ENCODE measurements around the gene SEC16A. TPM values are rescaled to one million over a fixed set of nuclear protein-coding genes. Genes with fewer than 3 reads are reported as not detected.

Gene SEC16A
- total RNA-seq, 1 donor from 2014 or later, result 94.5 TPM

GRCh38 chr9:136517012-136517743 lies 34.3 kb upstream of the SEC16A start:
- no peak overlapping the region for H3K4me3 ChIP-seq (ENCODE audit: insufficient read depth, low read depth, low read length)
- H3K79me2 ChIP-seq (ENCODE audit: insufficient read depth, low read length), result no peaks in the 10 kb centered on the region
- H3K27me3 ChIP-seq (ENCODE audit: insufficient read depth, low read length), result no peaks in the 10 kb centered on the region
- no peaks in the 10 kb centered on the region for H3K36me3 ChIP-seq (ENCODE audit: insufficient read depth, low read length)
- no peak for TF ChIP-seq EZH2 (IDR thresholded peaks at IDR 0.05; ENCODE audit: insufficient read depth, low read length)
- no peak for TF ChIP-seq CTCF (IDR thresholded peaks at IDR 0.05; ENCODE audit: insufficient read depth, low read depth, low read length)
- no peaks in the 10 kb centered on the region for H3K9me3 ChIP-seq (ENCODE audit: insufficient read depth, low read depth, low read length)
- no peak overlapping the region for H3K27ac Mint-ChIP-seq (ENCODE audit: unreplicated experiment)
- H3K4me1 Mint-ChIP-seq (ENCODE audit: low read depth, unreplicated experiment), result peaks cover 5% of the 10 kb centered on the region
- H4K20me1 ChIP-seq (ENCODE audit: insufficient read depth, low read length), result peaks cover 6% of the 10 kb centered on the region
- no peak overlapping the region for H3K4me3 Mint-ChIP-seq (ENCODE audit: unreplicated experiment)
- DNase-seq (ENCODE audit: low read depth), result no peak
- H3K36me3 Mint-ChIP-seq (ENCODE audit: low read depth, unreplicated experiment), result peaks cover 2% of the 10 kb centered on the region
- no peaks in the 10 kb centered on the region for H3K9me3 Mint-ChIP-seq (ENCODE audit: unreplicated experiment)
- H3K27ac ChIP-seq (ENCODE audit: low read depth, low read length), result no peak overlapping the region
- no peak overlapping the region for H2AFZ ChIP-seq (ENCODE audit: low read depth, low read length)
- FAIRE-seq, result no peak
- no peak overlapping the region for H3K9ac ChIP-seq (ENCODE audit: low read length)
- H3K4me1 ChIP-seq (ENCODE audit: insufficient read depth, low read length), result no peaks in the 10 kb centered on the region
- H3K27me3 Mint-ChIP-seq (ENCODE audit: low read depth, unreplicated experiment), result no peaks in the 10 kb centered on the region
- no peak overlapping the region for H3K4me2 ChIP-seq (ENCODE audit: low read length)

- Mint-ChIP-seq H3K27ac (ENCODE audit: unreplicated experiment) (no peak overlapping the region), H3K36me3 (ENCODE audit: low read depth, unreplicated experiment) (peaks cover 2% of the 10 kb centered on the region), H3K4me1 (ENCODE audit: low read depth, unreplicated experiment) (peaks cover 5% of the 10 kb centered on the region), H3K27me3 (ENCODE audit: low read depth, unreplicated experiment) (no peaks in the 10 kb centered on the region), H3K9me3 (ENCODE audit: unreplicated experiment) (no peaks in the 10 kb centered on the region), H3K4me3 (ENCODE audit: unreplicated experiment) (no peak overlapping the region)
- no peaks in the 10 kb centered on the region for H3K79me2 ChIP-seq (ENCODE audit: insufficient read depth, low read length)
- H3K27ac ChIP-seq (ENCODE audit: low read depth, low read length), result no peak overlapping the region
- H3K9me3 ChIP-seq (ENCODE audit: insufficient read depth, low read depth, low read length), result no peaks in the 10 kb centered on the region
- H4K20me1 ChIP-seq (ENCODE audit: insufficient read depth, low read length), result peaks cover 8% of the 10 kb centered on the region
- H2AFZ ChIP-seq (ENCODE audit: low read depth, low read length), result no peak overlapping the region
- no peak overlapping the region for H3K9ac ChIP-seq (ENCODE audit: low read length)
- DNase-seq (ENCODE audit: low read depth) (no peak), FAIRE-seq (no peak)
- H3K36me3 ChIP-seq (ENCODE audit: insufficient read depth, low read length), result no peaks in the 10 kb centered on the region
- no peaks in the 10 kb centered on the region for H3K27me3 ChIP-seq (ENCODE audit: insufficient read depth, low read length)
- H3K4me3 ChIP-seq (ENCODE audit: insufficient read depth, low read depth, low read length), result no peak overlapping the region
- no peak for TF ChIP-seq EZH2 (IDR thresholded peaks at IDR 0.05; ENCODE audit: insufficient read depth, low read length)
- TF ChIP-seq CTCF (IDR thresholded peaks at IDR 0.05; ENCODE audit: insufficient read depth, low read depth, low read length), result no peak
- H3K4me2 ChIP-seq (ENCODE audit: low read length), result no peak overlapping the region
- H3K4me1 ChIP-seq (ENCODE audit: insufficient read depth, low read length), result no peaks in the 10 kb centered on the region
These were observed 33.4 kb upstream of the SEC16A start for GRCh38 chr9:136516191-136516654.

- FAIRE-seq (no peak), DNase-seq (ENCODE audit: low read depth) (no peak)
- TF ChIP-seq CTCF (IDR thresholded peaks at IDR 0.05; ENCODE audit: insufficient read depth, low read depth, low read length) (no peak), EZH2 (IDR thresholded peaks at IDR 0.05; ENCODE audit: insufficient read depth, low read length) (no peak)
- Histone ChIP-seq H3K4me2 (ENCODE audit: low read length) (no peak overlapping the region), H3K9me3 (ENCODE audit: insufficient read depth, low read depth, low read length) (no peaks in the 10 kb centered on the region), H4K20me1 (ENCODE audit: insufficient read depth, low read length) (peaks cover 8% of the 10 kb centered on the region), H3K4me1 (ENCODE audit: insufficient read depth, low read length) (no peaks in the 10 kb centered on the region), H3K4me3 (ENCODE audit: insufficient read depth, low read depth, low read length) (no peak overlapping the region), H2AFZ (ENCODE audit: low read depth, low read length) (no peak overlapping the region), H3K79me2 (ENCODE audit: insufficient read depth, low read length) (no peaks in the 10 kb centered on the region), H3K9ac (ENCODE audit: low read length) (no peak overlapping the region), H3K27ac (ENCODE audit: low read depth, low read length) (no peak overlapping the region), H3K36me3 (ENCODE audit: insufficient read depth, low read length) (no peaks in the 10 kb centered on the region), H3K27me3 (ENCODE audit: insufficient read depth, low read length) (no peaks in the 10 kb centered on the region)
- no peaks in the 10 kb centered on the region for H3K9me3 Mint-ChIP-seq (ENCODE audit: unreplicated experiment)
- H3K4me3 Mint-ChIP-seq (ENCODE audit: unreplicated experiment), result no peak overlapping the region
- H3K27ac Mint-ChIP-seq (ENCODE audit: unreplicated experiment), result no peak overlapping the region
- no peaks in the 10 kb centered on the region for H3K27me3 Mint-ChIP-seq (ENCODE audit: low read depth, unreplicated experiment)
- peaks cover 2% of the 10 kb centered on the region for H3K36me3 Mint-ChIP-seq (ENCODE audit: low read depth, unreplicated experiment)
- peaks cover 3% of the 10 kb centered on the region for H3K4me1 Mint-ChIP-seq (ENCODE audit: low read depth, unreplicated experiment)
These were observed 32.4 kb upstream of the SEC16A start for GRCh38 chr9:136515276-136515675.
